ENCODE data around the gene RGS21. TPM values are rescaled to one million over a fixed set of nuclear protein-coding genes. Genes with fewer than 3 reads are reported as not detected.

The RGS21 gene
- total RNA-seq, 1 donor from 2014 or later: not detected

GRCh38 chr1:192401825-192402224 lies 85.0 kb downstream of the RGS21 start:
- CTCF ChIA-PET: no interaction called here
- Mint-ChIP-seq H3K36me3 (ENCODE audit: low read depth) (no peaks in the 10 kb centered on the region), H3K4me1 (no peaks in the 10 kb centered on the region), H3K4me3 (no peak overlapping the region), H3K9me3 (no peaks in the 10 kb centered on the region), H3K27ac (no peak overlapping the region), H3K27me3 (no peaks in the 10 kb centered on the region)
- DNase-seq (no peak), ATAC-seq (ENCODE audit: low read depth) (no peak)
- TF ChIP-seq, protein P1, sequence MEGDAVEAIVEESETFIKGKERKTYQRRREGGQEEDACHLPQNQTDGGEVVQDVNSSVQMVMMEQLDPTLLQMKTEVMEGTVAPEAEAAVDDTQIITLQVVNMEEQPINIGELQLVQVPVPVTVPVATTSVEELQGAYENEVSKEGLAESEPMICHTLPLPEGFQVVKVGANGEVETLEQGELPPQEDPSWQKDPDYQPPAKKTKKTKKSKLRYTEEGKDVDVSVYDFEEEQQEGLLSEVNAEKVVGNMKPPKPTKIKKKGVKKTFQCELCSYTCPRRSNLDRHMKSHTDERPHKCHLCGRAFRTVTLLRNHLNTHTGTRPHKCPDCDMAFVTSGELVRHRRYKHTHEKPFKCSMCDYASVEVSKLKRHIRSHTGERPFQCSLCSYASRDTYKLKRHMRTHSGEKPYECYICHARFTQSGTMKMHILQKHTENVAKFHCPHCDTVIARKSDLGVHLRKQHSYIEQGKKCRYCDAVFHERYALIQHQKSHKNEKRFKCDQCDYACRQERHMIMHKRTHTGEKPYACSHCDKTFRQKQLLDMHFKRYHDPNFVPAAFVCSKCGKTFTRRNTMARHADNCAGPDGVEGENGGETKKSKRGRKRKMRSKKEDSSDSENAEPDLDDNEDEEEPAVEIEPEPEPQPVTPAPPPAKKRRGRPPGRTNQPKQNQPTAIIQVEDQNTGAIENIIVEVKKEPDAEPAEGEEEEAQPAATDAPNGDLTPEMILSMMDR (IDR thresholded peaks at IDR 0.05): no peak
- POLR2A ChIA-PET: no interaction called here
- intact Hi-C loops (cut with micrococcal nuclease): no loop called here

- Mint-ChIP-seq H3K4me3 (no peak overlapping the region), H3K27ac (no peak overlapping the region), H3K36me3 (ENCODE audit: low read depth) (no peaks in the 10 kb centered on the region), H3K9me3 (no peaks in the 10 kb centered on the region), H3K4me1 (no peaks in the 10 kb centered on the region), H3K27me3 (no peaks in the 10 kb centered on the region)
- POLR2A ChIA-PET: no interaction called here
- ATAC-seq (ENCODE audit: low read depth): no peak
- DNase-seq: no peak
- intact Hi-C loops (cut with micrococcal nuclease): no loop called here
- TF ChIP-seq, protein P1 (IDR thresholded peaks at IDR 0.05): no peak
- CTCF ChIA-PET: no interaction called here
Observed at GRCh38 chr1:192402571-192402970, 85.8 kb downstream of the RGS21 start.

DNA sequence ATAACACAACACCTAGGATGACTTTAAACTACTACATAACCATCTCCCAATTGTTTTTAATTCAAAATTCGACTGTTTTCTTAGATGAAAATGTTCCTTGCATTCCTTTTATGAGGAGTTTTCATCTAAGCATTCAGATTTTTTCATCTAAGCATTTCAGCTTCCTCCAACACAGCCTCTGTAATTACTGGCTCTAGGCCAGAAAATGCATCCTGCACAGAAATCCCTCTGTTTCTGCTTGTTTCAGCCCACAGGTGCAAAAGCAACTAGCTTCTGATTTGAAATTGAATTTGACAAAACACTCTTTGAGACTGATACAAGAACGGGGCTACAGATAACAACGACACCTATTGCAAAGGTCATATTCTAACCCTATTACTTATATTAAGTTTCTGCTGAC lies 90.4 kb downstream of the RGS21 start:
- ChIA-PET CTCF (no interaction called here), POLR2A (no interaction called here)
- TF ChIP-seq, protein P1 (IDR thresholded peaks at IDR 0.05): no peak
- no peak for DNase-seq
- Mint-ChIP-seq H3K4me1 (no peaks in the 10 kb centered on the region), H3K27ac (no peak overlapping the region), H3K36me3 (ENCODE audit: low read depth) (no peaks in the 10 kb centered on the region), H3K9me3 (no peaks in the 10 kb centered on the region), H3K4me3 (no peak overlapping the region), H3K27me3 (no peaks in the 10 kb centered on the region)
- ATAC-seq (ENCODE audit: low read depth): no peak
- intact Hi-C loops (cut with micrococcal nuclease): no loop called here

Other genes with a start within 250 kb of the RGS21 start
- gene RGS18, start 158.5 kb upstream of the RGS21 start, total RNA-seq: 0.78 TPM in 1 of 2 replicates, not detected in the other

Data from activated B cell treated with CpG ODN at 0.5 μM for 24 hours (primary cell).